Heart right ventricle (tissue), 16 donors: ENCODE measurements around the gene BCAR3. TPM values are rescaled to one million over a fixed set of nuclear protein-coding genes. Genes with fewer than 3 reads are reported as not detected.
A peak's percentile ranks its signal among the peaks of the same experiment; 100 is the strongest.
"Not testable (repeated sequence)": the region's sequence is repeated elsewhere in the genome, so short reads cannot be mapped to it uniquely, and the experiment has no call there.

Experiments used
- ATAC-seq, 8 donors: fragments of 200-7000 bp; cut with Tn5 transposase; one replicate each; pipeline ENCODE4 v1.9.1; 2020; ENCODE audit warnings: mild to moderate bottlenecking in 8 of 8, moderate library complexity in 8 of 8, moderate number of reproducible peaks in 1 of 8
- DNase-seq, 2 donors: peaks; one replicate each; pipeline ENCODE4 v3.0.0-alpha.2; 2020
- H3K27ac ChIP-seq, 10 donors: fragments of 200-600 bp; sonication (generic) in 2 of 10; one replicate each; pipeline versions ENCODE4 v1.5.0 to v1.8.0; 2020 to 2022; ENCODE audit warnings: mild to moderate bottlenecking in 3 of 10
- H3K27me3 ChIP-seq, 7 donors: fragments of 200-600 bp; one replicate each; pipeline ENCODE4 v1.8.0; 2021 to 2022; ENCODE audit warnings: mild to moderate bottlenecking in 2 of 7
- H3K36me3 ChIP-seq, 9 donors: fragments of 200-600 bp; sonication (generic) in 1 of 9; one replicate each; pipeline versions ENCODE4 v1.5.0 to v1.8.0; 2020 to 2022; ENCODE audit warnings: mild to moderate bottlenecking in 2 of 9
- H3K4me1 ChIP-seq, 9 donors: fragments of 200-600 bp; sonication (generic) in 1 of 9; one replicate each; pipeline versions ENCODE4 v1.5.0 to v1.8.0; 2020 to 2022; ENCODE audit warnings: mild to moderate bottlenecking in 4 of 9
- H3K4me3 ChIP-seq, 10 donors: fragments of 200-600 bp; sonication (generic) in 2 of 10; one replicate each; pipeline versions ENCODE4 v1.5.0 to v1.8.0; 2020 to 2022; ENCODE audit warnings: mild to moderate bottlenecking in 7 of 10, moderate library complexity in 2 of 10
- H3K9me3 ChIP-seq, 11 donors: fragments of 200-600 bp in 10 of 11; sonication (generic) in 2 of 11; one replicate each; pipeline versions ENCODE4 v1.5.0 to v1.8.0; 2013 to 2022; ENCODE audit warnings: mild to moderate bottlenecking in 2 of 11, control low read depth in 1 of 11, moderate library complexity in 1 of 11
- CTCF ChIP-seq, 9 donors: fragments of 200-600 bp; sonication (generic) in 2 of 9; IDR thresholded peaks; one replicate each; pipeline versions ENCODE4 v1.5.0 to v1.8.0; 2021 to 2022; ENCODE audit warnings: antibody characterized with exemption in 9 of 9, mild to moderate bottlenecking in 5 of 9, moderate library complexity in 1 of 9
- WGBS, 2 donors: extraction: QIAGEN DNeasy Blood & Tissue Kit; methylation state at CpG; one replicate each; pipeline ENCODE4 v1.1.7; 2013; ENCODE audit warnings: inconsistent platforms in 1 of 2; 5-methylcytosine and 5-hydroxymethylcytosine counted together
- intact Hi-C, 10 donors: fragments of 100-400 bp; cut with DNase I; formaldehyde crosslinking; loops; one replicate each; pipeline versions ENCODE4 v1.11.1 to v1.14.2; 2022
- polyA plus RNA-seq, 2 donors: library from polyadenylated mRNA; stranded (reverse); fragments of 200-250 nt; gene quantifications; one replicate each; pipeline ENCODE4 v1.2.3, GENCODE V29; 2013
- total RNA-seq, 10 donors: library from RNA; stranded (reverse); fragmentation: NEBNext Ultra II Directional in 3 of 10; extraction: Animal tissue kit (Norgen Biotek cat#: 25700) in 3 of 10; gene quantifications; one replicate each; pipeline versions ENCODE4 v1.2.1 to v1.2.4, GENCODE V29; 2021 to 2023
- donor health status: Arrhythmogenic right ventricular cardiomyopathy.
- donor health status: ischemic (EF 13 %, LVEDD 7.1; RV severe dilation, severe dysfunction).
- donor health status: healthy with polysubstance abuse.
- donor health status: DM: no; HTN: yes; CAD: no.
- donor health status: DM: no; HTN: no; CAD: no.
- donor health status: ischemic (EF 25% LVEDD 6.9; RV normal size, moderate dysfunction).
- donor health status: ischemic (EF 25% LVEDD 5.7; RV mildly dilated, moderate dysfunction).
- donor health status: healthy.
- donor health status: DM: yes; HTN: yes; CAD: no.
- donor health status: Ischemic cardiomyopathy.
- donor health status: ischemic (EF 35%, LVEDD 5.7; RV mildly dilated, moderate dysfunction).
- donor health status: nonischemic (EF 11% LVEDD 7.7; RV severe dilation, severe dysfunction).
- donor health status: DM: yes; HTN: yes; CAD: no.
- donor health status: PGD.
- donor health status: ischemic (EF 29% LVEDD 5.4; RV normal size, mild dysfunction).
- donor health status: nonischemic (EF 23%, LVEDD 6.1; RV moderate dilation, normal function).

BCAR3 gene
- total and polyA plus RNA-seq, 12 donors, result 6.6 to 36.0 (median 15.9) TPM

- H3K27ac ChIP-seq, result peak overlapping the region in 4 of 10 donors; percentile 3 to 56 (median 16)
- intact Hi-C loops, result no loop called here
- H3K4me3 ChIP-seq, result no peak overlapping the region
- H3K27me3 ChIP-seq, result no peaks in the 10 kb centered on the region
- WGBS, 2 donors, result 71 to 82% methylated on average over 7 of the region's 7 CpGs
- no peak for ATAC-seq
- H3K36me3 ChIP-seq, result peaks cover 0 to 17% (median 0%) of the 10 kb centered on the region in 9 donors
- H3K9me3 ChIP-seq, result no peaks in the 10 kb centered on the region
- H3K4me1 ChIP-seq, result peaks cover 0 to 84% (median 58%) of the 10 kb centered on the region in 9 donors
- TF ChIP-seq CTCF (IDR thresholded peaks at IDR 0.05), result no peak
- DNase-seq, result no peak
Observed at GRCh38 chr1:93661829-93662474, 19.7 kb downstream of the BCAR3 start.

- DNase-seq, intact Hi-C loops, H3K4me3 ChIP-seq, ATAC-seq, H3K27me3 ChIP-seq, H3K9me3 ChIP-seq: not testable (repeated sequence)
- Histone ChIP-seq H3K36me3 (peaks cover 0 to 11% (median 0%) of the 10 kb centered on the region in 9 donors), H3K4me1 (peaks cover 0 to 82% (median 53%) of the 10 kb centered on the region in 9 donors), H3K27ac (peak overlapping the region in 1 of 10 donors; percentile 56)
- 97 to 99% methylated on average over 9 of the region's 9 CpGs for whole genome bisulfite sequencing, 2 donors
Observed at GRCh38 chr1:93661341-93661740, 20.3 kb downstream of the BCAR3 start.

GRCh38 chr1:93659822-93660503 lies 21.7 kb downstream of the BCAR3 start:
- intact Hi-C loops, result no loop called here
- peak; percentile 41 to 51 for DNase-seq
- Histone ChIP-seq H3K27ac (peak overlapping the region in 3 of 10 donors; percentile 18 to 39 (median 36)), H3K9me3 (no peaks in the 10 kb centered on the region), H3K4me1 (peaks cover 0 to 72% (median 40%) of the 10 kb centered on the region in 9 donors), H3K4me3 (no peak overlapping the region), H3K27me3 (no peaks in the 10 kb centered on the region), H3K36me3 (peaks cover 0 to 11% (median 0%) of the 10 kb centered on the region in 9 donors)
- no peak for TF ChIP-seq CTCF (IDR thresholded peaks at IDR 0.05)
- 62 to 72% methylated on average over 9 of the region's 9 CpGs for WGBS, 2 donors
- peak in 7 of 8 donors; percentile 52 to 82 (median 64) for ATAC-seq

- intact Hi-C loops, result no loop called here
- no peak for DNase-seq
- Histone ChIP-seq H3K4me1 (peaks cover 0 to 55% (median 22%) of the 10 kb centered on the region in 9 donors), H3K27ac (no peak overlapping the region), H3K36me3 (peaks cover 0 to 15% (median 0%) of the 10 kb centered on the region in 9 donors), H3K4me3 (no peak overlapping the region), H3K9me3 (peaks cover 0 to 6% (median 0%) of the 10 kb centered on the region in 11 donors), H3K27me3 (no peaks in the 10 kb centered on the region)
- ATAC-seq, result no peak
- TF ChIP-seq CTCF (IDR thresholded peaks at IDR 0.05), result no peak
- WGBS, 2 donors, result 99% methylated on average over 5 of the region's 5 CpGs
Observed at GRCh38 chr1:93658188-93658587, 23.4 kb downstream of the BCAR3 start.
